GM13977 (cell line): ENCODE data around the gene ADH6.

Source experiments
- DNase-seq: peaks from one replicate; pipeline ENCODE4 v3.0.0; 2012; ENCODE audit warnings: low spot score
- CTCF ChIP-seq: IDR thresholded peaks from 2 replicates; pipeline ENCODE4 v1.5.1; 2012; ENCODE audit warnings: mild to moderate bottlenecking, control low read depth; ENCODE audit not compliant: insufficient read depth; ENCODE audit errors: extremely low read depth, missing control alignments
- in situ Hi-C: fragments of 300-500 bp; cut with MboI; formaldehyde crosslinking; loops from one replicate; pipeline ENCODE4 v1.12.0; 2022; ENCODE audit warnings: low sequenced_read_pairs, low pct_unique_long_range_greater_than_20kb, mixed read lengths, inconsistent platforms; ENCODE audit not compliant: unreplicated experiment

ADH6 gene

GRCh38 chr4:99156992-99157391 is 62.1 kb downstream of the ADH6 start:
- DNase-seq = no peak
- in situ Hi-C loops = no loop called here
- TF ChIP-seq CTCF = no peak

GRCh38 chr4:99154658-99155342 is 64.2 kb downstream of the ADH6 start:
- no peak for TF ChIP-seq CTCF
- no peak for DNase-seq
- in situ Hi-C loops = no loop called here
